Stimulated activated CD8-positive, alpha-beta memory T cell treated with anti-CD3 and anti-CD28 coated beads, Interleukin-12 subunit alpha, Interleukin-12 subunit beta, amount 100 ng/mL, for 4 hours (primary cell): ENCODE results near the gene USP3.
"Not testable (repeated sequence)": the region's sequence is repeated elsewhere in the genome, so short reads cannot be mapped to it uniquely, and the experiment has no call there.

ENCODE experiments used
- DNase-seq: peaks from one replicate; pipeline ENCODE4 v3.0.0-alpha.2; 2020; ENCODE audit warnings: low read depth

The USP3 gene

GRCh38 chr15:63513728-63514127 is 9.3 kb downstream of the USP3 start:
- DNase-seq, result no peak

GRCh38 chr15:63514531-63514943 is 10.1 kb downstream of the USP3 start:
- no peak for DNase-seq

- no peak for DNase-seq
Measured at GRCh38 chr15:63517202-63517601, 12.8 kb downstream of the USP3 start.

GRCh38 chr15:63517628-63518027 is 13.2 kb downstream of the USP3 start:
- no peak for DNase-seq

- no peak for DNase-seq
Measured at GRCh38 chr15:63519041-63519440, 14.6 kb downstream of the USP3 start.

- no peak for DNase-seq
Measured at GRCh38 chr15:63519548-63520178, 15.3 kb downstream of the USP3 start.

GRCh38 chr15:63520462-63520861 is 16.1 kb downstream of the USP3 start:
- not testable (repeated sequence) for DNase-seq

GRCh38 chr15:63522225-63522578 is 17.8 kb downstream of the USP3 start:
- no peak for DNase-seq

- no peak for DNase-seq
Measured at GRCh38 chr15:63523306-63523990, 19.1 kb downstream of the USP3 start.

- no peak for DNase-seq
Measured at GRCh38 chr15:63524316-63525015, 20.1 kb downstream of the USP3 start.

GRCh38 chr15:63526401-63526800 is 22.0 kb downstream of the USP3 start:
- DNase-seq, result no peak

- DNase-seq, result no peak
Measured at GRCh38 chr15:63528138-63528659, 23.8 kb downstream of the USP3 start.

- DNase-seq, result no peak
Measured at GRCh38 chr15:63530235-63530634, 25.8 kb downstream of the USP3 start.

GRCh38 chr15:63530752-63531299 is 26.4 kb downstream of the USP3 start:
- DNase-seq, result no peak

- no peak for DNase-seq
Measured at GRCh38 chr15:63531586-63531985, 27.2 kb downstream of the USP3 start.

GRCh38 chr15:63532307-63532744 is 27.9 kb downstream of the USP3 start:
- DNase-seq, result no peak

GRCh38 chr15:63534888-63535287 is 30.5 kb downstream of the USP3 start:
- DNase-seq, result not testable (repeated sequence)

- DNase-seq, result no peak
Measured at GRCh38 chr15:63535689-63536088, 31.3 kb downstream of the USP3 start.

- no peak for DNase-seq
Measured at GRCh38 chr15:63538876-63539275, 34.5 kb downstream of the USP3 start.

- no peak for DNase-seq
Measured at GRCh38 chr15:63539521-63539920, 35.1 kb downstream of the USP3 start.

GRCh38 chr15:63539998-63540397 is 35.6 kb downstream of the USP3 start:
- DNase-seq, result no peak

GRCh38 chr15:63540449-63540848 is 36.1 kb downstream of the USP3 start:
- DNase-seq, result no peak
